Measurements from ENCODE around the gene PAOX.
"Not testable (repeated sequence)": the region's sequence is repeated elsewhere in the genome, so short reads cannot be mapped to it uniquely, and the experiment has no call there.

The PAOX gene

GRCh38 chr10:133385214-133385613 is 6.2 kb downstream of the PAOX start:
- no peak for DNase-seq (ENCODE audit: low spot score)

GRCh38 chr10:133386951-133387350 is 7.9 kb downstream of the PAOX start:
- DNase-seq (ENCODE audit: low spot score): not testable (repeated sequence)

GRCh38 chr10:133388236-133388972 is 9.3 kb downstream of the PAOX start:
- no peak for DNase-seq (ENCODE audit: low spot score)

- DNase-seq (ENCODE audit: low spot score): no peak
Observed at GRCh38 chr10:133388973-133389818, 10.1 kb downstream of the PAOX start.

- DNase-seq (ENCODE audit: low spot score): no peak
Observed at GRCh38 chr10:133390597-133391248, 11.7 kb downstream of the PAOX start.

GRCh38 chr10:133391249-133391635 is 12.2 kb downstream of the PAOX start:
- no peak for DNase-seq (ENCODE audit: low spot score)

- no peak for DNase-seq (ENCODE audit: low spot score)
Observed at GRCh38 chr10:133391761-133392518, 12.9 kb downstream of the PAOX start.

- no peak for DNase-seq (ENCODE audit: low spot score)
Observed at GRCh38 chr10:133393401-133394063, 14.5 kb downstream of the PAOX start.

GRCh38 chr10:133394064-133394663 is 15.1 kb downstream of the PAOX start, which contains the start of gene MTG1:
Gene MTG1, plus strand, starts transcription at chr10:133394157. Its CDS starts 64 bp downstream, at chr10:133394221.
- DNase-seq (ENCODE audit: low spot score): peak; percentile 97

GRCh38 chr10:133394801-133395221 is 15.7 kb downstream of the PAOX start:
- no peak for DNase-seq (ENCODE audit: low spot score)

- no peak for DNase-seq (ENCODE audit: low spot score)
Observed at GRCh38 chr10:133396035-133396624, 17.1 kb downstream of the PAOX start.

- DNase-seq (ENCODE audit: low spot score): no peak
Observed at GRCh38 chr10:133397938-133398337, 18.9 kb downstream of the PAOX start.

- no peak for DNase-seq (ENCODE audit: low spot score)
Observed at GRCh38 chr10:133399123-133399601, 20.1 kb downstream of the PAOX start.

- DNase-seq (ENCODE audit: low spot score): no peak
Observed at GRCh38 chr10:133400624-133401424, 21.8 kb downstream of the PAOX start.

GRCh38 chr10:133401500-133401899 is 22.4 kb downstream of the PAOX start:
- no peak for DNase-seq (ENCODE audit: low spot score)

- no peak for DNase-seq (ENCODE audit: low spot score)
Observed at GRCh38 chr10:133401981-133402725, 23.1 kb downstream of the PAOX start.

- no peak for DNase-seq (ENCODE audit: low spot score)
Observed at GRCh38 chr10:133403359-133403758, 24.3 kb downstream of the PAOX start.

- DNase-seq (ENCODE audit: low spot score): no peak
Observed at GRCh38 chr10:133403784-133404183, 24.7 kb downstream of the PAOX start.

- no peak for DNase-seq (ENCODE audit: low spot score)
Observed at GRCh38 chr10:133405272-133405671, 26.2 kb downstream of the PAOX start.
